Adrenal gland (tissue), 5 donors: ENCODE results near the gene SURF2.

Experiments used
- CTCF ChIP-seq, 6 experiments: fragments of 450-650 bp in 4 of 6; fragments of 200-600 bp in 2 of 6; sonication (generic) in 1 of 6; IDR thresholded peaks; 1 replicate in 5 of 6; 2 replicates in 1 of 6; pipeline versions ENCODE4 v1.5.1 to v1.8.0; 2016 to 2021; ENCODE audit warnings: antibody characterized with exemption in 6 of 6, mild to moderate bottlenecking in 2 of 6, moderate library complexity in 1 of 6
- POLR2A ChIP-seq, 2 donors: fragments of 450-650 bp; IDR thresholded peaks; one replicate each; pipeline ENCODE4 v1.6.1; 2017; ENCODE audit warnings: antibody characterized with exemption in 2 of 2, mild to moderate bottlenecking in 2 of 2, moderate library complexity in 1 of 2
- donor health status: DM: no; HTN: no; CAD: no.

GRCh38 chr9:133356391-133357091, at the start of gene SURF2, which contains the start of gene SURF1:
- TF ChIP-seq CTCF (IDR thresholded peaks at IDR 0.05) (no peak), POLR2A (IDR thresholded peaks at IDR 0.05) (peak in 1 of 2 donors; percentile 63)
